Uterus (tissue), 2 donors: ENCODE data around the gene TLE2.

Experiments
- POLR2A ChIP-seq, 2 donors: fragments of 450-650 bp; IDR thresholded peaks; one replicate each; pipeline ENCODE4 v1.6.1; 2016; ENCODE audit warnings: antibody characterized with exemption in 2 of 2, mild to moderate bottlenecking in 1 of 2, moderate library complexity in 1 of 2
- TF ChIP-seq, protein P1 (sequence below), 4 experiments: fragments of 200-600 bp in 2 of 4; fragments of 450-650 bp in 2 of 4; sonication (generic) in 2 of 4; IDR thresholded peaks; one replicate each; pipeline ENCODE4 v1.5.1; 2016 to 2019; ENCODE audit warnings: antibody characterized with exemption in 4 of 4, mild to moderate bottlenecking in 2 of 4, moderate library complexity in 1 of 4

DNA sequence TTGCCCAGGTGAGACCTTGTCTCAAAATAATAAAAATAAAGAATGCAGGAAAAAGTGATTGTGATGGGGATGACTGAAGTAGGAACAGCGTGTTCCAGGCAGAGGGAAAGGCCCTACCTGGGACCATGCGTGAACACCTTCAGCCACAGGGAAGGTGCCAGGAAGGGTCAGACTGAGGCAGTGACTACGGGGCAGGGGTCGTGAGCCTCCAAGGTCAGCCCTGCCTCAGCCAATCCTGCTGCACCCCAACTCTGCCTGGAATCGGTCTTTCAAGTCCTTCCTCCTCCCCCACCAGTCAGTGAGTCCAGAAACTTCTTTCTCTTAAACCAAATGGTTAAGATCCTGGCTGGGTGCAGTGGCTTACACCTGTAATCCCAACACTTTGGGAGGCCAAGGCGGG is 16.1 kb upstream of the TLE2 start:
- TF ChIP-seq, protein P1, sequence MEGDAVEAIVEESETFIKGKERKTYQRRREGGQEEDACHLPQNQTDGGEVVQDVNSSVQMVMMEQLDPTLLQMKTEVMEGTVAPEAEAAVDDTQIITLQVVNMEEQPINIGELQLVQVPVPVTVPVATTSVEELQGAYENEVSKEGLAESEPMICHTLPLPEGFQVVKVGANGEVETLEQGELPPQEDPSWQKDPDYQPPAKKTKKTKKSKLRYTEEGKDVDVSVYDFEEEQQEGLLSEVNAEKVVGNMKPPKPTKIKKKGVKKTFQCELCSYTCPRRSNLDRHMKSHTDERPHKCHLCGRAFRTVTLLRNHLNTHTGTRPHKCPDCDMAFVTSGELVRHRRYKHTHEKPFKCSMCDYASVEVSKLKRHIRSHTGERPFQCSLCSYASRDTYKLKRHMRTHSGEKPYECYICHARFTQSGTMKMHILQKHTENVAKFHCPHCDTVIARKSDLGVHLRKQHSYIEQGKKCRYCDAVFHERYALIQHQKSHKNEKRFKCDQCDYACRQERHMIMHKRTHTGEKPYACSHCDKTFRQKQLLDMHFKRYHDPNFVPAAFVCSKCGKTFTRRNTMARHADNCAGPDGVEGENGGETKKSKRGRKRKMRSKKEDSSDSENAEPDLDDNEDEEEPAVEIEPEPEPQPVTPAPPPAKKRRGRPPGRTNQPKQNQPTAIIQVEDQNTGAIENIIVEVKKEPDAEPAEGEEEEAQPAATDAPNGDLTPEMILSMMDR (IDR thresholded peaks at IDR 0.05), result no peak
- no peak for TF ChIP-seq POLR2A (IDR thresholded peaks at IDR 0.05)
